C4-2B (cell line): Measurements from ENCODE around the gene RIPOR2.

Experiments
- ZFX ChIP-seq: fragments of 450-650 bp; IDR thresholded peaks from 2 replicates; pipeline ENCODE4 v1.6.1; 2017
- TF ChIP-seq, protein P1 (sequence below): fragments of 450-650 bp; conservative IDR thresholded peaks from 2 replicates; pipeline ENCODE4 v1.5.1; 2017; ENCODE audit warnings: mild to moderate bottlenecking

DNA sequence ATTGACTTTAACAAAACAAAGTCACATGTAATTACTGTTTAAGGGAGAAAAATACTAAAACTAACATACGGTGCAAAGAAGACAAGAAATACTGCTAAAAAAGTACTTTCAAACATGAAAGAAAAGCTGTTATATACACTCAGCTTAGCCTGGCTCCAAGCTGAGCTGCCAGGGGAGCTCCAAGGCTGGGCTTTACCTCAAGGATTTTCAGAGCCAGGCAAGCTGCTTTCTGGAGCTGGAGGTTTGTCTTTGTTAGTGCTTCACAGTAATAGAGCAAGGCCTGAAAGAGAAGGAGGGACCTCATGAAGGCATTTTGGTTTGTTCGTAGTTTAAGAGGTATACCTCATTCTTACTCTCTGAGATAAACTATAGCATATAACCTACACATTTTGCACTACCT is 117.4 kb downstream of the RIPOR2 start:
- TF ChIP-seq, protein P1, sequence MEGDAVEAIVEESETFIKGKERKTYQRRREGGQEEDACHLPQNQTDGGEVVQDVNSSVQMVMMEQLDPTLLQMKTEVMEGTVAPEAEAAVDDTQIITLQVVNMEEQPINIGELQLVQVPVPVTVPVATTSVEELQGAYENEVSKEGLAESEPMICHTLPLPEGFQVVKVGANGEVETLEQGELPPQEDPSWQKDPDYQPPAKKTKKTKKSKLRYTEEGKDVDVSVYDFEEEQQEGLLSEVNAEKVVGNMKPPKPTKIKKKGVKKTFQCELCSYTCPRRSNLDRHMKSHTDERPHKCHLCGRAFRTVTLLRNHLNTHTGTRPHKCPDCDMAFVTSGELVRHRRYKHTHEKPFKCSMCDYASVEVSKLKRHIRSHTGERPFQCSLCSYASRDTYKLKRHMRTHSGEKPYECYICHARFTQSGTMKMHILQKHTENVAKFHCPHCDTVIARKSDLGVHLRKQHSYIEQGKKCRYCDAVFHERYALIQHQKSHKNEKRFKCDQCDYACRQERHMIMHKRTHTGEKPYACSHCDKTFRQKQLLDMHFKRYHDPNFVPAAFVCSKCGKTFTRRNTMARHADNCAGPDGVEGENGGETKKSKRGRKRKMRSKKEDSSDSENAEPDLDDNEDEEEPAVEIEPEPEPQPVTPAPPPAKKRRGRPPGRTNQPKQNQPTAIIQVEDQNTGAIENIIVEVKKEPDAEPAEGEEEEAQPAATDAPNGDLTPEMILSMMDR = no peak
- no peak for TF ChIP-seq ZFX
